Endothelial cell (in vitro differentiated cells): ENCODE results near the gene EID2. TPM values are rescaled to one million over a fixed set of nuclear protein-coding genes. Genes with fewer than 3 reads are reported as not detected.

Experiments used
- DNase-seq: peaks from one replicate; pipeline ENCODE4 v3.0.0; 2021; ENCODE audit warnings: low spot score
- H3K27ac Mint-ChIP-seq: one replicate; pipeline ENCODE4 v1.8.0; 2021; ENCODE audit warnings: mixed read lengths, inconsistent platforms; ENCODE audit not compliant: unreplicated experiment
- H3K27me3 Mint-ChIP-seq: one replicate; pipeline ENCODE4 v1.8.0; 2021; ENCODE audit warnings: mild to moderate bottlenecking, moderate library complexity, mixed read lengths, inconsistent platforms; ENCODE audit not compliant: unreplicated experiment
- H3K36me3 Mint-ChIP-seq: one replicate; pipeline ENCODE4 v1.8.0; 2021; ENCODE audit warnings: mild to moderate bottlenecking, low read depth, mixed read lengths, inconsistent platforms; ENCODE audit not compliant: unreplicated experiment
- H3K4me1 Mint-ChIP-seq: one replicate; pipeline ENCODE4 v1.8.0; 2021; ENCODE audit warnings: mild to moderate bottlenecking, mixed read lengths, inconsistent platforms; ENCODE audit not compliant: unreplicated experiment
- H3K4me3 Mint-ChIP-seq: one replicate; pipeline ENCODE4 v1.8.0; 2021; ENCODE audit warnings: mild to moderate bottlenecking, mixed read lengths, inconsistent platforms; ENCODE audit not compliant: unreplicated experiment
- H3K9me3 Mint-ChIP-seq: one replicate; pipeline ENCODE4 v1.8.0; 2021; ENCODE audit warnings: mixed read lengths, inconsistent platforms; ENCODE audit not compliant: unreplicated experiment
- CTCF ChIP-seq: fragments of 200-600 bp; sonication (generic); IDR thresholded peaks from one replicate; pipeline ENCODE4 v1.5.0; 2021; ENCODE audit warnings: antibody characterized with exemption; ENCODE audit not compliant: unreplicated experiment
- long read RNA-seq: library from polyadenylated mRNA; unstranded; transcript quantifications from one replicate; pipeline ENCODE4 v2.0.0, GENCODE V29; 2020; ENCODE audit not compliant: unreplicated experiment
- total RNA-seq: library from RNA; stranded (reverse); fragmentation: NEBNext Ultra II Directional; extraction: Animal tissue kit (Norgen Biotek cat#: 25700); gene quantifications from one replicate; pipeline ENCODE4 v1.2.1, GENCODE V29; 2021; ENCODE audit not compliant: unreplicated experiment

Gene EID2, protein sequence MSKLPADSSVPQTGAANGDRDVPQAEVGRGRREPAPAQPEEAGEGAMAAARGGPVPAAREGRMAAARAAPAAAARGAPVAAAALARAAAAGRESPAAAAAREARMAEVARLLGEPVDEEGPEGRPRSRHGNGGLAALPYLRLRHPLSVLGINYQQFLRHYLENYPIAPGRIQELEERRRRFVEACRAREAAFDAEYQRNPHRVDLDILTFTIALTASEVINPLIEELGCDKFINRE
- total RNA-seq, result 19.6 TPM
- long read RNA-seq, partial matches to known transcripts, result 0 of 1 reads
- long read RNA-seq, other reads (novel, unspliced or antisense), result 0 of 1 reads

DNA sequence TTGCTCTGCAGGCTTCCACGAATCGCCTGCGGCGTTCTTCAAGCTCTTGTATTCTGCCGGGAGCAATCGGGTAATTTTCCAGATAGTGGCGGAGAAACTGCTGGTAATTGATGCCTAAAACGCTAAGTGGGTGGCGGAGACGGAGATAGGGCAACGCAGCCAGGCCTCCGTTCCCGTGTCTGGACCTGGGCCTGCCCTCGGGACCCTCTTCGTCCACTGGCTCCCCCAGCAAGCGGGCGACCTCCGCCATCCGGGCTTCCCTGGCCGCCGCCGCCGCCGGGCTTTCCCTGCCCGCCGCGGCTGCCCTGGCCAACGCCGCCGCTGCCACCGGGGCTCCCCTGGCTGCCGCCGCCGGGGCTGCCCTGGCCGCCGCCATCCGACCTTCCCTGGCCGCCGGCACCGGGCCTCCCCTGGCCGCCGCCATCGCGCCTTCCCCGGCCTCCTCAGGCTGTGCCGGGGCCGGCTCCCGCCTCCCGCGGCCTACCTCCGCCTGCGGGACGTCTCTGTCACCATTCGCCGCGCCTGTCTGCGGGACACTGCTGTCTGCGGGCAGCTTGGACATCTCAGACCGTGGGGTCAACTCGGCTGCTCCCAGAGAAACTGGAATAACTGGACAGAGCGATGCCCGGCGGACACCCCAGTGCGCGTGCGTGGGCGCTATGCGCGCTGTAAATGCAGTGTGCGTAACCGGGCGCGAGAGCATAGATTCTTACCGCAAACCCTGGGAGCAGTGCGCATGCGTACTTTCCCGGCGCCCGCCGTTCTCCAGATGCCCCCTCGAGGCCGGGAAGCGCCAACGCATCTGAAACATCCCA, at the start of gene EID2:
Gene EID2 (minus strand): TSS at position 644 of the 815 bp plus-strand sequence. CDS start 82 bp downstream, at position 562.
- no peaks in the 10 kb centered on the region for H3K9me3 Mint-ChIP-seq

DNA sequence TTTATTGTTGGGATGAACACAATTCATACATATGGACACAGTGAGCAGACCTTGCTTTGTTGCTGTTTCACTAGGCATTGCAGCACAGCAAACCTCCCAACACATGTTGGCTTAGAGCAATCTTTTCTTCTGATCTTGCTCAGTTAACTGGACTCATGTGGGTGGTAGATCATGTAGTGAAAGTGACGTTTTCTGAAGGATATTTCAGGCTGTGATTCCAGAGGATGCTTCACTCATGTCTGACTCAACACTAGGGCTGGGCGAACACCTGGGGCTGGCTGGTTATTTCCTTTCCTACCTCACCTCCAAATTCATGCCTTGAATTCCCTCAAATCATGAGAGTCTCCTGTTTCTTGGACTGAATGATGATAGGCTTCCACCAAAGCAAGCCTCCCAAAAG, 48.1 kb upstream of the EID2 start:
- DNase-seq, result no peak
- TF ChIP-seq CTCF, result no peak
- Mint-ChIP-seq H3K4me1 (no peaks in the 10 kb centered on the region), H3K9me3 (no peaks in the 10 kb centered on the region), H3K27me3 (no peaks in the 10 kb centered on the region), H3K36me3 (no peaks in the 10 kb centered on the region), H3K27ac (no peak overlapping the region), H3K4me3 (no peak overlapping the region)

More for the DNA sequence above, at the start of gene EID2:
- peak; percentile 94 for DNase-seq
- Mint-ChIP-seq H3K27ac (peak within 1 kb of the TSS; percentile 94), H3K4me1 (peaks cover 37% of the 10 kb centered on the region), H3K27me3 (peaks cover 13% of the 10 kb centered on the region), H3K4me3 (peak within 1 kb of the TSS; percentile 96), H3K36me3 (peaks cover 5% of the 10 kb centered on the region)
- peak; percentile 79 for TF ChIP-seq CTCF

DNA sequence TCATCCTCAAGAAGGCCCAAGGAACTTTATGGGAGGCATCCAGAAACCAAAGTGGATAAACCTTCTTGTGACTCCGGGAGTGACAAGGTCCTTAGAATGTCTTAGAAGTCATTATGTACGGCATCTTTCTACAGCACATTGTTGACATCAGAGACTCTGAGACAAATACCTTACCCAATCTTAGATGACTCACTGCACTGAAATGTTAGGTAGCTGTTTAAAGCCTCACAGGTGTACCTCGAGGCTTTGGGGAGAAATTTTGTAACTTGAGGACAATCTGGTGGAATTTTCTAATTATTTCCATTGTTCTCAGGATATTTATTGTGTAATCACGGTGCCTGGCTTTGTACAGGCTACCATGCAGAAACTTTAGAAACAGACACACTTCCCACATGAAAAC, 47.5 kb upstream of the EID2 start:
- H3K4me1 Mint-ChIP-seq, result no peaks in the 10 kb centered on the region

DNA sequence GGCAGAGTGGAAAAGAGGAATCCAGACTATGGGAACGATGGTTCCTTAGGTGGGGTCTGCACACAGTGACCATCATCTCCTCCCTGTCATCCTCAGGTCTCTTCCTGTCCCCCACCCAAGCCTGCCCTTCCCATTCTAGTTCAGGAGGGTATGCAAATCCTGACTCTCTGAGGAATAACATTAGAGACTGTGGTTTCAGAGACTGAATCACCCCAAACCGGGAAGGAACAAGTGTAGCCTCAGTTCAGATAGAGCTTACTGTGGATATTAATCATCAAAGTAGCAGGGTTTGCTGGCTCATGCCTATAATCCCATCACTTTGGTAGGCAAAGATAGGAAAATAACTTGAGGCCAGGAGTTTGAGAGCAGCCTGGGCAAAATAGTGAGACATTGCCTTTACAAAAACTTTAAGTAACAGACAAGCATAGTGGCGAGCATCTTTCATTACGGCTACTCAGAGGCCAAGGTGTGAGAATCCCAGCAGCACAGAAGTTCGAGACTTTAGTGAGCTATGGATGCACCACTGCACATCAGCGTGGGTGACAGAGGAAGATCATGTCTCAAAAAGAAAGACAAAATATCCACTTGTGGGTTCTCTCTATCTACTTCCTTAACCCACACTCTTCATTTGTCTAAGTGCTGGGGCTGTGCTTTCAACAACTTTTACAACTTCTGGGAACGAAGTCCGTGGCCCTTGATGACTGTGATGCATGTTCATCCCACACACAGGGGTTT, 43.1 kb upstream of the EID2 start:
- no peaks in the 10 kb centered on the region for H3K9me3 Mint-ChIP-seq
- no peak for DNase-seq
- no peak for TF ChIP-seq CTCF

More for the DNA sequence above, 47.5 kb upstream of the EID2 start:
- no peak for DNase-seq
- H3K36me3 Mint-ChIP-seq, result no peaks in the 10 kb centered on the region
- no peaks in the 10 kb centered on the region for H3K27me3 Mint-ChIP-seq
- TF ChIP-seq CTCF, result no peak
- H3K4me3 Mint-ChIP-seq, result no peak overlapping the region
- no peaks in the 10 kb centered on the region for H3K9me3 Mint-ChIP-seq
- no peak overlapping the region for H3K27ac Mint-ChIP-seq

More for the DNA sequence above, 43.1 kb upstream of the EID2 start:
- Mint-ChIP-seq H3K4me3 (no peak overlapping the region), H3K27me3 (peaks cover 2% of the 10 kb centered on the region), H3K4me1 (no peaks in the 10 kb centered on the region), H3K27ac (no peak overlapping the region), H3K36me3 (no peaks in the 10 kb centered on the region)
